Right lobe of liver (tissue), 6 donors: ENCODE results near the gene INPP4A. TPM values are rescaled to one million over a fixed set of nuclear protein-coding genes. Genes with fewer than 3 reads are reported as not detected.

Experiments
- ATAC-seq, 4 donors: fragments of 200-7000 bp; cut with Tn5 transposase; one replicate each; pipeline ENCODE4 v1.9.1; 2020; ENCODE audit warnings: mild to moderate bottlenecking in 4 of 4, moderate library complexity in 4 of 4
- DNase-seq, 3 donors: peaks; one replicate each; pipeline ENCODE4 v3.0.0-alpha.2; 2020
- H3K27ac ChIP-seq, 3 donors: fragments of 200-600 bp; one replicate each; pipeline ENCODE4 v1.8.0; 2022
- H3K27me3 ChIP-seq, 2 donors: fragments of 200-600 bp; one replicate each; pipeline ENCODE4 v1.8.0; 2022
- H3K36me3 ChIP-seq, 4 donors: fragments of 200-600 bp; sonication (generic) in 1 of 4; one replicate each; pipeline versions ENCODE4 v1.5.1 to v1.8.0; 2017 to 2022; ENCODE audit warnings: control low read depth in 1 of 4
- H3K4me1 ChIP-seq, 4 donors: fragments of 200-600 bp; sonication (generic) in 1 of 4; one replicate each; pipeline versions ENCODE4 v1.5.1 to v1.8.0; 2017 to 2022; ENCODE audit warnings: control low read depth in 1 of 4
- H3K4me3 ChIP-seq, 3 donors: fragments of 200-600 bp; one replicate each; pipeline ENCODE4 v1.8.0; 2022
- H3K9me3 ChIP-seq, 4 donors: fragments of 200-600 bp; sonication (generic) in 1 of 4; one replicate each; pipeline versions ENCODE4 v1.5.1 to v1.8.0; 2017 to 2022; ENCODE audit warnings: control low read depth in 1 of 4
- POLR2A ChIP-seq: fragments of 450-650 bp; IDR thresholded peaks from one replicate; pipeline ENCODE4 v1.6.1; 2017; ENCODE audit warnings: antibody characterized with exemption, mild to moderate bottlenecking
- WGBS: methylation state at CpG from one replicate; pipeline ENCODE4 v1.1.6; 2018; ENCODE audit warnings: low coverage, low lambda C conversion rate; ENCODE audit not compliant: insufficient coverage; ENCODE audit errors: missing lambda C conversion rate; 5-methylcytosine and 5-hydroxymethylcytosine counted together
- intact Hi-C, 2 donors: fragments of 100-400 bp; cut with DNase I; formaldehyde crosslinking; loops; one replicate each; pipeline versions ENCODE4 v1.11.2 to v1.14.1; 2022
- total RNA-seq, 6 experiments: library from RNA; depleted of rRNA in 2 of 6; stranded (reverse); fragments of >200 nt in 2 of 6; fragmentation: NEBNext Ultra II Directional in 3 of 6; extraction: Animal tissue kit (Norgen Biotek cat#: 25700) in 3 of 6; gene quantifications; one replicate each; pipeline versions ENCODE4 v1.1.0 to v1.2.4, GENCODE V29; 2016 to 2023
- TF ChIP-seq, protein P1 (sequence below), 4 donors: fragments of 200-600 bp in 3 of 4; fragments of 450-650 bp in 1 of 4; IDR thresholded peaks; one replicate each; pipeline versions ENCODE4 v1.5.1 to v1.8.0; 2016 to 2022; ENCODE audit warnings: antibody characterized with exemption in 4 of 4, mild to moderate bottlenecking in 2 of 4
- donor health status: DM: no; HTN: yes; CAD: no.
- donor health status: DM: no; HTN: no; CAD: no.
- donor health status: DM: no; HTN: no; CAD: no.
- donor health status: DM: no; HTN: yes; CAD: no.
- donor health status: DM: no; HTN: yes; CAD: no.

The INPP4A gene
- total RNA-seq, 6 experiments from 2014 or later: 6.5 to 10.4 (median 8.0) TPM

DNA sequence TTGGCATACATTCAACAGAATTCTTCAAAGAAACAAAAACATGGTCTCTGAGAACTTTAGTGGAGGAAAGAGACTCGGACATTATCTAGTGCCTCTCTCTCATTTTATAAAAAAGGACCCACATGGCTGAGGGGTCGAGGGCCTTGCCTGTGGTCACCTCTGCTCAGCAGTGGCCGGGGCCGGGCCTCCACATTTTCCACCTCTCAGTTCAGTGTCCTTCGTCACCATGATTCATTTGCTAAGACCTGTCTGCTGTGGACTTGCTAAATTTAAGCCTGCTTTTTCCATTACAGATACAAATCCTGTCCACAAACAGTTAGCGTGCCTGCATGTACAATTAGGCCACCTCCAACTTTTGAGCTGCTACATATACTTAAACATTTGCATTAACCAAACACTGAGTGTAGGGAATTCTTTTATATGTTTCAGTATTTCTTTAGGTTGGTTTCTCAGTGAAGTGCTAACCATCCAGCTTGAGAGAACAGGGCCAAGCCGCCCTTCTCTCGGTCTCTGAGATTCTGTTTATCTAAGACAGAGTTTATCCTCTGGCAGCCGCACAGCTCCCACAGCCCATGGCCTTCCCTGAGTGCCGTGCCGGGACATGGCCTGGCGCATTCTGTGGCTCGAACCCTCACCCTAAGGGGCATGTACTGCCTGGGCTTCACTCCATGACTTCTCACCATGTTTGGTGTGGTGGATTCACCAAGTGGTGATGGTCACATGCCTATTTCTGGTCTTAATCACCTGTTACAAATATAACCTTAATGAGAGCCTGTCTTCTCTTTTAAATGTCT is 117.4 kb downstream of the INPP4A start:
- H3K4me3 ChIP-seq: no peak overlapping the region
- H3K4me1 ChIP-seq: no peaks in the 10 kb centered on the region
- WGBS: 88% methylated on average over 6 of the region's 13 CpGs
- DNase-seq (no peak), ATAC-seq (no peak)
- intact Hi-C loops: no loop called here
- H3K27me3 ChIP-seq: no peaks in the 10 kb centered on the region
- no peak overlapping the region for H3K27ac ChIP-seq
- H3K9me3 ChIP-seq: no peaks in the 10 kb centered on the region
- TF ChIP-seq, protein P1, sequence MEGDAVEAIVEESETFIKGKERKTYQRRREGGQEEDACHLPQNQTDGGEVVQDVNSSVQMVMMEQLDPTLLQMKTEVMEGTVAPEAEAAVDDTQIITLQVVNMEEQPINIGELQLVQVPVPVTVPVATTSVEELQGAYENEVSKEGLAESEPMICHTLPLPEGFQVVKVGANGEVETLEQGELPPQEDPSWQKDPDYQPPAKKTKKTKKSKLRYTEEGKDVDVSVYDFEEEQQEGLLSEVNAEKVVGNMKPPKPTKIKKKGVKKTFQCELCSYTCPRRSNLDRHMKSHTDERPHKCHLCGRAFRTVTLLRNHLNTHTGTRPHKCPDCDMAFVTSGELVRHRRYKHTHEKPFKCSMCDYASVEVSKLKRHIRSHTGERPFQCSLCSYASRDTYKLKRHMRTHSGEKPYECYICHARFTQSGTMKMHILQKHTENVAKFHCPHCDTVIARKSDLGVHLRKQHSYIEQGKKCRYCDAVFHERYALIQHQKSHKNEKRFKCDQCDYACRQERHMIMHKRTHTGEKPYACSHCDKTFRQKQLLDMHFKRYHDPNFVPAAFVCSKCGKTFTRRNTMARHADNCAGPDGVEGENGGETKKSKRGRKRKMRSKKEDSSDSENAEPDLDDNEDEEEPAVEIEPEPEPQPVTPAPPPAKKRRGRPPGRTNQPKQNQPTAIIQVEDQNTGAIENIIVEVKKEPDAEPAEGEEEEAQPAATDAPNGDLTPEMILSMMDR (IDR thresholded peaks at IDR 0.05): no peak
- no peak for TF ChIP-seq POLR2A
- peaks cover 0 to 17% (median 3%) of the 10 kb centered on the region in 4 donors for H3K36me3 ChIP-seq

DNA sequence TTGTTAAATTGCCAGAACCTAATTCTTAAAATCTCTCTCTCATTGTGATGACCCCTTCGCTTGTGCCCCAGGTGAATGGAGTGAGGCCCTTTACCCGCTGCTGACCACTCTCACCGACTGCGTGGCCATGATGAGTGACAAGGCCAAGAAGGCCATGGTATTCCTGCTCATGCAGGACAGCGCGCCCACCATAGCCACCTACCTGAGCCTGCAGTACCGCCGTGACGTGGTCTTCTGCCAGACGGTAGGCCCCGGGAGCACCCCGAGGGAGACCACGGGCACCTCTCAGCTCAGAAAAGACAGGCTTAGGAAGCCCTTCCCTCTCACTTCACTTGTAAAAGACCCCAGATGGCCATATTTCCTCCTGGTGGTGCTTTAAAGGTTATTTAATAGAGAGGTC is 118.7 kb downstream of the INPP4A start:
- ATAC-seq (no peak), DNase-seq (no peak)
- no peaks in the 10 kb centered on the region for H3K4me1 ChIP-seq
- intact Hi-C loops: no loop called here
- H3K36me3 ChIP-seq: peaks cover 0 to 19% (median 3%) of the 10 kb centered on the region in 4 donors
- no peak overlapping the region for H3K27ac ChIP-seq
- no peak for TF ChIP-seq POLR2A
- TF ChIP-seq, protein P1 (IDR thresholded peaks at IDR 0.05): no peak
- no peak overlapping the region for H3K4me3 ChIP-seq
- no peaks in the 10 kb centered on the region for H3K9me3 ChIP-seq
- no peaks in the 10 kb centered on the region for H3K27me3 ChIP-seq
- WGBS: 91% methylated on average over 7 of the region's 13 CpGs

DNA sequence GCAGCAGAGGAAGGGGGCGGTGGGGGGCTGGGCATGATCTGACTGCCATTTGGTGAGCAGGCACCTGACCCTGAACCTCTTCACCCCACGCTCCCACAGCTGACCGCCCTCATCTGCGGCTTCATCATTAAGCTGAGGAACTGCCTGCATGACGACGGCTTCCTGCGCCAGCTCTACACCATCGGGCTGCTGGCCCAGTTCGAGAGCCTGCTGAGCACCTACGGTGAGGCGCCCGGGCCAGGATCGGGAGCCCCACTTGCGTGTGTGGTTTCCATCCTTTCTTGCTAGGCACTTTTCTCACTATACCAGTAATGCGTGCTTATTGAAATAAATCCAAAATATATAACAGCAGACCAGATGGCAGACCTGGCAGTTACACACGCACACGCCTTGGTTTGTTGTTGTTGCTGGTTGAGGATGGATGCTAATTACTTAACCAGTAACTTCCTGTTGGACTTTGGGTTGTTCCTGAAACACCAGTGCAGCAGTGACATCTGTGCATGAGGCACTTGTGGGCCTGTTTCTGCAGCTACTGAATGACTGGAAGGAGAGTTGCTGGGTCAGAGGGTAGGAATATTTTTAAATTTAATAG is 120.0 kb downstream of the INPP4A start:
- intact Hi-C loops: no loop called here
- Histone ChIP-seq H3K27ac (no peak overlapping the region), H3K4me3 (no peak overlapping the region), H3K36me3 (peaks cover 0 to 20% (median 3%) of the 10 kb centered on the region in 4 donors), H3K4me1 (no peaks in the 10 kb centered on the region), H3K27me3 (no peaks in the 10 kb centered on the region), H3K9me3 (no peaks in the 10 kb centered on the region)
- WGBS: 76% methylated on average over 5 of the region's 17 CpGs
- ATAC-seq: no peak
- DNase-seq: no peak
- TF ChIP-seq, protein P1 (IDR thresholded peaks at IDR 0.05): no peak
- no peak for TF ChIP-seq POLR2A

DNA sequence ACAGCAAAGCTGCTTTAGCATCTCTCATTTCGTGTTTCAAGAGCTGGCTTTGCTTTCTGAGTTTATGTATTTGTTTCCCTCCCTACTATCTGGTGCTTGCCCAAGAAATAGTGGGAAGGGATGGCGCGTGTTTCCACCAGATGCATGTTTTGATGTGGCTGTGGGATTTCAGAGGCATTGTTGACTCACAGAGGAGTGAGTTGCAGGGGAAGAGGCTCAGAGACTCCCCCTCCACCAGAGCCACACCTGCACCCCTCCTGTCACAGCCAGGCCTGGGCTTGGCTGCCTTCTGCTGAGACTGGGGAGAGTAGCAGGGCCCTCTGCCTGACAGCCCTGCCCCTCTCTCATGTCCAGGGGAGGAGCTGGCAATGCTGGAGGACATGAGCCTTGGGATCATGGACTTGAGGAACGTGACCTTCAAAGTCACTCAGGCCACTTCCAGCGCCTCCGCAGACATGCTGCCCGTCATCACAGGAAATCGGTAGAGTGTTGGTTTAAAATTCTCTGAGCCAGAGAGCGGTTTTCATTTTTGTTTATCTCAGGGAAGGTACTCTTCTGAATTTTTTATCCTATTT is 120.7 kb downstream of the INPP4A start:
- Histone ChIP-seq H3K27ac (no peak overlapping the region), H3K9me3 (no peaks in the 10 kb centered on the region), H3K36me3 (peaks cover 0 to 20% (median 3%) of the 10 kb centered on the region in 4 donors), H3K4me1 (no peaks in the 10 kb centered on the region), H3K4me3 (no peak overlapping the region), H3K27me3 (no peaks in the 10 kb centered on the region)
- intact Hi-C loops: no loop called here
- ATAC-seq (no peak), DNase-seq (no peak)
- WGBS: 87% methylated on average over 3 of the region's 9 CpGs
- TF ChIP-seq, protein P1 (IDR thresholded peaks at IDR 0.05): no peak
- TF ChIP-seq POLR2A: no peak
